AG20443 (cell line): Measurements from ENCODE around the gene ARL3.
"Not testable (repeated sequence)": the region's sequence is repeated elsewhere in the genome, so short reads cannot be mapped to it uniquely, and the experiment has no call there.

Source experiments
- DNase-seq: peaks from one replicate; pipeline ENCODE4 v3.0.0; 2012; ENCODE audit warnings: low spot score, mixed read lengths

ARL3 gene

DNA sequence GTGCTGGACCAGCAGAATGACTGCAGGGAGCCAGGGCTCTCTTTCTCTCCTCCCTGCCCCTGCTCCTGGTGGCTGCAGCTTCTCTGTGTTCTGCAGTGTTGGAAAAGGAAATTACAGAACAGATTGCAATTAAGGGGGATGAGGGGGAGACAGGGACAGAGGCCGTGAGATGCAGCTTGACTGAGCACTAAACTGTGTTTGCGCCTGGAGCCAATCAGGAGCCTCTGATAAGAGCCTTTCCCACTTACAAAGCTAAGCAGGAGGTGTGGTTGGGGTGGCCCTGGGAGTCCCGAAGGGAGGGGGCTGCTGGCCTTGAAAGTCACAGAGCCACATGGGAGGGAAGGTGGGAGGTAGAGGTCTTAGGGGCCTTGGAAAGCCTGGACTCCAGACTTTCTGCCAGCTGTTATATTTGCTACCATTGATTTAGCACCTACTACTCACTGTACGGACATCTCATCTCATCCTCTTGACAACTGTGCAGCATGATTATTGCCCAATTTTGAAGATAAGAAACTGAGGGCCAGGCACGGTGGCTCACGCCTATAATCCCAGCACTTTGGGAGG, 43.2 kb downstream of the ARL3 start:
- DNase-seq, result no peak

DNA sequence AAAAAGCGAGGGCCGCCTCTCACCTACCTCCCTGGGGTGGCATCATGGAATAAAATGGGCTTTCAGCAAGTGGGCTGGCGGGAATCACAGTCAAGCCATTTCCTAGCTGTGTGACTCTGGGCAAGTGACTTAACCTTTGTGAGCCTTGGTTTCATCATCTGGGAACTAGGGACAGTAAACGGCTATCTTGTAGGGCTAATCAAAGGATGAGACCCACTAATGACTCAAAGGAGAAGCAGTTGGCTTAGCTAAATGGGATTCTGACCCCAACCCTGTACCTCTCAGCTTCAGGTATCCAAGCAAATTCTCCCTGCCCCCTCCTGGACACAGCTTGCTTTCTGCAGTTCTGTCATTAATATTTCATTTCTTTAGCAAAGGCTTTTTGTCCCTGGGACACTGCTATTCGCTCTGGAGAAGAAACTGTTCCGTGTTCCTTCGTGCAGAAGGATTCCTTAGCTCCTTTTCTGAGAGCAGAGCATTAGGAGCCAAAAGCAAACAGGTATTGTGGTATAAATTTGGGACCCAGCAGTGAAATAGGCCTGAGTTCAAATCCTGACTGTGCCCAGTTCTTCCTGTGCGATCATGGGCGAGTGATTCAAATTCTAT, 44.0 kb downstream of the ARL3 start:
- DNase-seq, result no peak

DNA sequence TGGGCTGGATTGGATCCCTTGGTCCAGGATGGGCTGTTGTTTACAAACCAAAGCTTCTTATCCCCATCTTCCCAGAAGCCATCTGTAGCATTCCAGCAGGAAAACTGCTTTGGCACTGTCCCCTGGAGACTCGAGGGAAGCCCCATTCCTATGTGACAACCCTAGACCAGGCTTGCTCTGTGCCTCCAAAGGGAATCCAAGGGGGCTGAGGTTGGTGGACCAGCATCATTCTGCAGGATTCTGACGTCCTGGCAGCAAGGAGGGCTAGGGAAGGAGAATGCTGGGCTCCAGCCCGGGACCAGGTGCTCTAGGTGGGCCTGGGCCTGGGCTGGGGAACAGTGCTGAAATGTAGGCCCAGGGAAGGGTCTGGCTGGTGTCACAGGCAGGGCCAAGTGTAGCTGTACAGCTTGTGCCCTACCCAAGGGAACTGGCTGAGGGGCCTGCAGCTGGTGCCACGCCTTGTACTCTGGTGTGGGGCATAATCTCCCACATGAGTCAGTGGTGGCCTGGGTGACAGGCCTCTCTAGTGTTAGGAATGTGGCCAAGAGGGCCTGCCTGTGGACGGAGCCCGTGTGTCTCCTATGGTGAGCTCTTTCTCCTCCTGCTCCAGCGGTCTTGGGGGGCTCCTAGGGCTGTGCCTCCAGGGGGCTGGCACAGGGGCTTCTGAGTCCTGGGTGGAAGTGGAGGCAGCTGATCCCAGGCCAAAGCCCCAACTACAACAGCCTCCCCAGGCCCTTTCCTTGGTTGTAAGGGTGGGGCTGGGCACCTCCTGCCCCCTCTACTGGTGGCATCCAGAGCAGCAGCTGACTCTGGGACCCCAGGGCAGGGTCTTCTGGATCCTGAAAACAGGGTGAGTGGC, 44.8 kb downstream of the ARL3 start:
- peak; percentile 82 for DNase-seq

DNA sequence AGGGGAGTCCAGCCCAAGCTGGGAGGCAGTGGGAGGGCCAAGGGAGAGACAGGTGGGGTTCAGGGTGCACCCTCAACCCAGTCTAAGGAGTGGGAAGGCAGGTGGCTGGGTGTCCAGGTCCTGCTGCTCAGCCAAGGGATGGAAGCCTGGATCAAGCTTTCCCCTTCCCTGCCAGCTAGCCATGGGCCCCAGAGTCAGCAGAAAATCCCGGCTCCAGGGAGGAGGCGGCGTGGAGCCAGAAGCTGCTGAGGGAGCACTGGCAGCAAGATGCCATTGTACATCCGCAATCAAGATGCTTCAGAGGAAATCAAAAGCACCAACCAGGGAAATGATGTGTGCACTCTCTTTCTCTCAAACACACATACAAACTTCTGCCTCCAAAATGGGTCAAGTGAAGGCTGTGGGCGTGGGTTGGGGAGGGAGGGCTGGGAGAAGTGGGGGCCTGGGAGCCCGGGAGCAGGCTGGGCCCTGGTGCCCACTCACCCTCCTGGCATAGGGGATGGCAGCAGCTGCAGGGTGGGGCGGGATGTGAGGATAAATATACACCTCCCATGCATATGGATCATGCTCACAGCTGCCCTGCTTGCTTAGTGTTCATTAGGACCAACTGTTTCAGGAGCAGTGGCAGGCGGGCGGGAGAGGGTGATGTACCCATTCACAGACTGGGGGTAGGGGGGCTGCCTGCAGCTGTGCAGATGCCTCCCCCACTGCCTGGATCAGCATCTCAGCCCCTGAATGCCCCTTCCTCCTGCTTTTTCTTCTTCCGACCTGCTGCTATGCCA, 45.7 kb downstream of the ARL3 start:
- DNase-seq, result no peak

DNA sequence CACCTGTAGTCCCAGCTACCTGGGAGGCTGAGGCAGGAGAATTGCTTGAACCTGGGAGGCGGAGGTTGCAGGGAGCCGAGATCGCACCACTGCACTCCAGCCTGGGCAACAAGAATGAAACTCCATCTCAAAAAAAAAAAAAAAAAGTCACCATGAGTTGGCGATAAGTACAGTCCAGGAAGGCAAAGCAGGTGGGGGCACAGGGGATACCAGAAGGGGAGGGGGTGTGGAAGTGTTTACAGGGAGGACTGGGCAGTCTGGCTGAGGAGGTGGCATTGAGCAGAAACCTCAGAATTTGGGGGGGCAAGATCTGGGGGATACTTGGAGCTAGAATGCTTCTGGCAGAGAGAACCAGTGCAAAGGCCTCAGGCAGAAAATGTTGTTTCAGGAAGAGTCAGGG, 46.8 kb downstream of the ARL3 start:
- DNase-seq, result not testable (repeated sequence)

DNA sequence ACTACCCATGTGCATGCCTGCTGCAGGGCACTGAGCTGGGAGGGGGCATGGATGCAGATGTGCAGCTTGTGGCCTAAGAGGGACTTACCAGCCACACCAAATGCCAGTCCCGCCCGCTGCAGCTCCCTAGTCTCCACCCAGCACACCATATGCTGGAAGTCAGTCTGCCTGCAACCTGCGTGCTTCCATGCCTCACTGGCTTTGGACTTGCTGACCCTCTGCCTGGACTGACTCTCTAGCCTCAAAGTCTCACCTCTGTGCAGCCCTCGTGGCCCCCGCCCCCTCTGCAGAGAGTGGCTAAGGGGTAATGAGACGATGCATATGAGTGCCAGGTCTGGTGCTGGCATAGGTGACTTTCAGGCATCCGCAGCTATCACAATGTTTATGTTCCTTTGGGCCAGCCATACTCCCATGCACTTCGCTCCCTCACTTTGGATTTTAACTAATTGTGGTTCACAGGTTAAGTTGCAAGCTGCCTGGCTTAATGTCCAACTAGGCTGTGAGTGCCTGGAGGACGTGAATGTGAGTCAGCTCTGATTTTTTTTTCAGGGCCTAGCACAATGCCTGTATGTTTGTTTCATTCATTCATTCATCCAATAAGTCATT, 48.2 kb downstream of the ARL3 start:
- no peak for DNase-seq

DNA sequence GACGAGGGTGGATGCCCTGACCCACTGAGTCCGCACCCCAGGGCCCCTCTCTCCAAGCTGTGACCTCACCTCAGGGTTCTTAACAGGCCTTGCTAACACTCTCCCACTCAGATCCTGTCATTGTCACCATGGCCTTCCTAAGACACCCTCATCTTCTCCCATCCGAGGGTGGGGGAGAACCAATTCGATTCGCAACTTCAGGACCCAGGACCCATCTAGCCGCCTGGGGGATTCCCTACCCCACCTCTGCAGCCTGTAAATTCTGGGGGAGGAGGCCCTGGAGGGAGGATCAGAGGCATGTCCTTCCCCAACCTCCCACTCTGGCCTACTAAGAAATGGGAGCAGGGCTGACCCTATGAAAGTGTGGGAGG, 52.6 kb downstream of the ARL3 start:
- no peak for DNase-seq

DNA sequence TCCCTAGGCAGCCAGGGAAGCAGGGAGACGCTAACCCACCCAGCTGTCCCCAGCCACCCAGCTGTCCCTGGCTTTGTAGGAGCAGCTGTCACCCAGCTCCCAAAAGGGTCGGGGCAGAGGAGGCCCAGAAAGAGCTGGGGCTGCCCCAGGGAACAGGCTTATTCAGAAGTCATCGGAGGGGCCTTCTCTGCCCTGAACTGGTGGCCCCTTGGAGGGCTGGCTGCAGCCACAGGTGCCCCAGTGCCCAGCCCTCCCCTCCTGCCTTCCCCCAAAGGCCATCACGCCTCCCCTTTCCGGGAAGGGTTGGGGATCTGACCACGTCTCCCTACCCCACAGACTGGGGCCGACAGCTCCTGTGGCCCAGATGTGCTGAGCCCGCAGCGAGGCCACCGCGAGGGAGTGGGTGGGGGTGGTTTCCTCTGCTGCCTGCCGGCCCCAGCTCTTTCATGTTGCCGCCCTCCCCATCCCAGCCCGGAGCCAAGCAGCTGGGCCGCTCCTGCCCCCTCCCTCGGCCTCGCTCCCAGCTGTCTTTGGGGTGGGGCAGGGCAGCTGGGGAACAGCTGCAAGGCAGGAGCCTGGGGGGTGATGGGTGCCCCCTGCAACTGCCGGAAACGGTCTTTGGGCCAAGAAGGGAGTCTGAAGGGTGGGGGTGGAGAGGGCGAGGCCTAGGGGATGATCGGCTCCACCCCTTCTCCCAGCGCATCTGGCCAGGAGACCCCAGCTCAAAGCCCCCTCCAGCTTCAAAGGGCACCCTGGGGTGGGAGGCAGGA, 53.1 kb downstream of the ARL3 start:
- peak; percentile 81 for DNase-seq

DNA sequence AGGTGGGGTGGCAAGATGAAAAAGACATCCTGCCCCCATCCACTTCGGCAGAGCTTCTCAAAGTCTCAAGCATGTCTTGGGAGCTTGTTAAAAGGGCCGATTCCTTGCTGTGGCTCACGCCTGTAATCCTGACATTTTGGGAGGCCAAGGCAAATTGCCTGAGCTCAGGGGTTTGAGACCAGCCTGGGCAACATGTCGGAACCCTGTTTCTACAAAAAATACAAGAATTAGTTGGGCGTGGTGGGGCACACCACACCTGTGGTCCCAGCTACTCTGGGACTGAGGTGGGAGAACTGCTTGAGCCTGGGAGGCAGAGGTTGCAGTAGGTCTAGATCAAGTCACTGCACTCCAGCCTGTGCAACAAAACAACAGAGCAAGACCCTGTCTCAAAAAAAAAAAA, 55.4 kb downstream of the ARL3 start:
- DNase-seq, result no peak

DNA sequence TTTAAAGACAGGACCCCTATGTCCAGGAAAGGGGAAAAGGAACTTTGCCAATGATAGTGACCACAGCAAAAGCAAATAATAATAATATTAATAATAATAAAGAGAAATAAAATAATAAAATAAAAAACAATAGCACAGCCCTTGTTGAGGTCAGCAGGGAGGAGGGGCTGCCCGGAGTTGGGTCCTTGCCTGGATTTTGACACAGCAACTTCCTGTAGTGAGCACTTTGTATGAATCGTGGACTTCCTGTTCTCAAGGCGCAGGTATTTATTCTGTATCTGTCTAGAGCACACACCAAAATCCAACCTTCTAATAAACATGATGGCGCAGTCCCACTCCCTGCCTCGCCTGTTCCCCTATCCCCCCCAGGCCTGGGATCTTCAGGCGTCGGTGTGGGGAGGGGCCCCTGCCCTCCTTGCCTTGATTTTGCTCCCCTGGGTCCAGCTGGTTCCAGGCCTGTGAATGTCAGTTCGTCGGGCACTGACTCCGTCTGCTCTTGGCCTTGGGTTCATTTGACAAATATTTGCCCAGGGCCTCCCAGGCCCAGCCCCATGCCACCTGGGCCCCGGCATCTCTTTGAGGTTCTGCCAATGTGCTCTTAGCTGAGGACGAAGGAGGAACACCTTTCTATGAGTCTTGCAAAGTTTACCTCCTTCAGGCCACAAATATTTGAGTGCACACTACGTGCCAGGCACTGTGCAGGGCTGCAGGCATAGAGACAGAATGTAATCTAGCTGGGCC, 56.0 kb downstream of the ARL3 start:
- no peak for DNase-seq

DNA sequence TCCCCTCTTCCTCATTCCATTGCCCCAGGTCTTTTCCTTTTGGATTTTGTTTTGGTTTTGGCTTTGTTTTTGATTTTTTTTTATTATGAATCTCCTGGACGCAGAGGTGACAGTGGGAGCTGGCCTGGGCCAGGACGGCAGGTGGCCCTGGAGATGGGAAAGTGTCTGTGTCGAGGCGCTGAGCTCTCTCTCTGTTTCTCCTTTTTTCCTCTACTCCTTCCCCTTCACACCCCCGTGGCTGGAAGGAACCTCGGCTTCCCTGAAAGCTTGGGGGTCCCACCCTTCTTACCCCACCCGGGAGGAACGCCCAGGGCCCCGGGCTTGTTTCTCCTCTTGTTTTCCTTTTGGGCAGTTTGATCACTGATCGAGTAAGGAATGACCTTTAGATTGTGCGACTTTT, 56.7 kb downstream of the ARL3 start:
- no peak for DNase-seq

DNA sequence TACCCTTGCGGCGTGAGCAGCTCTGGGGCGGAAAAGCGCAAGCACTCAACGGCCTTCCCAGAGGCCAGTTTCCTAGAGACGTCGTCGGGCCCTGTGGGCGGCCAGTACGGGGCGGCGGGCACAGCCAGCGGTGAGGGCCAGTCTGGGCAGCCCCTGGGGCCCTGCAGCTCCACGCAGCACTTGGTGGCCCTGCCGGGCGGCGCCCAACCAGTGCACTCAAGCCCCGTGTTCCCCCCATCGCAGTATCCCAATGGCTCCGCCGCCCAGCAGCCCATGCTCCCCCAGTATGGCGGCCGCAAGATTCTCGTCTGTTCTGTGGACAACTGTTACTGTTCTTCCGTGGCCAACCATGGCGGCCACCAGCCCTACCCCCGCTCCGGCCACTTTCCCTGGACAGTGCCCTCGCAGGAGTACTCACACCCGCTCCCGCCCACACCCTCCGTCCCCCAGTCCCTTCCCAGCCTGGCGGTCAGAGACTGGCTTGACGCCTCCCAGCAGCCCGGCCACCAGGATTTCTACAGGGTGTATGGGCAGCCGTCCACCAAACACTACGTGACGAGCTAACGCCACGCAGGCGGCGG, 57.3 kb downstream of the ARL3 start:
- DNase-seq, result no peak

DNA sequence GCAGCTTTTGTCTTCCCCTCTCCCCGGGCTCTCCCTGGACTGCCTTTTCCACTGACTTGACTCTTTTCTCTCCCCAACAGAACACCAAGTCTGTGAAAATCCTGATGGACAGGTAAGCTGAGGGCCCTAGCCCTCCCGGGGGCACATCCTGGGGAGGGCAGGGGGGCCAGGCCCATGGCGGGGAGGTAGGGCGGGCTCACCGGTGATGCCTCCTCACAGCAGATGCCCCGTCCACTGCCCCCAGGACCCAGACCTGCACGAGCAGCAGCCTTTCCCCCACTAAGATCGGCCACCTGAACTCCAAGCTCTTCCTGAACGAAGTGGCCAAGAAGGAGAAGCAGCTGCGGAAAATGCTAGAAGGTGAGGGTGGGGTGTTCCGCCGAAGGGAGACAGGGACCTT, 58.2 kb downstream of the ARL3 start:
- no peak for DNase-seq

DNA sequence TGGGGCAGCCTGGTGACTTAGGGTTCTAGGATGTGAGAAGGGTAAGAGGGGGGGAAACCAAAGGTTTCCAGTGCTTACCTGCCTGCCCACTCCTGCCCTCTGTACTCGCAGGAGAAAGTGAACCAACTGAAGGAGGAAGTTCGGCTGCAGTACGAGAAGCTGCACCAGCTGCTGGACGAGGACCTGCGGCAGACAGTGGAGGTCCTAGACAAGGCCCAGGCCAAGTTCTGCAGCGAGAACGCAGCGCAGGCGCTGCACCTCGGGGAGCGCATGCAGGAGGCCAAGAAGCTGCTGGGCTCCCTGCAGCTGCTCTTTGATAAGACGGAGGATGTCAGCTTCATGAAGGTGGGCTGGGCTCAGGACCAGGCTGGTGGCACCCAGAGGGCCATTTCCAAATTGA, 59.2 kb downstream of the ARL3 start:
- no peak for DNase-seq

DNA sequence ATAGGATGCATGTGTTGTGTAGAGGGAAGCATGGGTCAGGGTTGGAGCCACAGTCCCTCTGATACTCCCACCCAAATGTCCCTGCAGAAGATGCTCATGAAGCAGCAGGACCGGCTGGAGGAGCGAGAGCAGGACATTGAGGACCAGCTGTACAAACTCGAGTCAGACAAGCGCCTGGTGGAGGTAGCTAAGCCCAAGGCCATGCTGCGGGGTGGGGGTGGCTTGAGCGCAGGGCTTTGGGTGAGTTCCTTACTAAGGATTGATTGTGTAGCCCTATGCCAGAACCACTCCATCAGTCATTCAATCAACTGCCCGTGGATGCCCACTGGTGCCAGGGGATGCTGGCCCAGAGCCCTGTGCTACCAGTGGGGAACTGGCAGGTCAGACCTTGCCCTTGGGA, 59.6 kb downstream of the ARL3 start:
- DNase-seq, result no peak

DNA sequence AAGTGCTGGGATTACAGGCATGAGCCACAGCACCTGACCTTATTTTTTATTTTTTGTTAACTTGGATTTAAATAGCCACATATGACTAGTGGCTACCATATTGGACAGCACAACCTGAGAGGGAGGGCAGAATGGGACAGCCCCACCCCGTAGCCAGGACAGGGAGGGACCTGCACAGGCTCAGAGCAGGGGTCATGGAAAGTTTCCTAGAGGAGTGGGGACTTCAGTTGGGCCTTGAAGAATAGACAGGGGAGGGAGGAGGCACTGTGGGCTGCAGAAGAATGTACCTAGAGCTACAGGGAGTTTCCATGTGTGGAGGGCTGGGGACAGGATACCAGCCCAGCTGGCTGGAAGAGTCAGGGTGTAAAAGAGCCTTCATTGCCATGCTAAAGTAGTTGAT, 61.1 kb downstream of the ARL3 start:
- DNase-seq, result no peak

DNA sequence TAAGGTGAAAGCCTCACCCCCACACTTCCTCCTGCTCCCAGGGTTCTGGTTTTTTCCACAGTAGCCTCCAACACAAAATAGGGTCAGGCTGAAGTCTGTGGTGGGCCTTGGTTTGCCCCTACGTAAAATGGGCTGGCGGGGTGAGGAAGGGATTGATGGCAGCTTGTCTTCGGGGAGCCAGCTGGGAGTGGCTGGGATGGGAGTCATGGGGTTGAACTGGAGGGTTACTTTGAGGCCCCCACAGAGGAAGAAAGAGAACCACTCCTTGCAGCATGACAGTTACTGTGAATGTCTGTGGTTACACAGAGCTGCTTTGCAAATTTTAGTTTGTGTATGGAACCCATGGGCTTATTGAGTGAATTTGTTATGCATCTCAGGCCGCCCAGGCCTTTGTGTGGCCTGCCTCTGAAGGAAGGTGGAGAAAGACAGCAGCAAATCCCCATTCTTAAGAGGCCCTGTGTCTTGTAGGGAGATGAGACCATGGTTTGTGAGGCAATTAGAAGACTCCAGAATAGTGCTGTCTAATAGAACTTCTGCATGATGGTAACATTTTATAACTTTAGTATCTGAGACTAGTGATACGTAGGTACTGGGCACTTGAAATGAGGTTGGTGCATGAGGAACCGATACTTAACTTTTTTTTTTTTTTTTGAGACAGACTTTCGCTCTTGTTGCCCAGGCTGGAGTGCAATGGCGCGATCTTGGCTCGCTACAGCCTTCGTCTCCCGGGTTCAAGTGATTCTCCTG, 61.9 kb downstream of the ARL3 start:
- no peak for DNase-seq

DNA sequence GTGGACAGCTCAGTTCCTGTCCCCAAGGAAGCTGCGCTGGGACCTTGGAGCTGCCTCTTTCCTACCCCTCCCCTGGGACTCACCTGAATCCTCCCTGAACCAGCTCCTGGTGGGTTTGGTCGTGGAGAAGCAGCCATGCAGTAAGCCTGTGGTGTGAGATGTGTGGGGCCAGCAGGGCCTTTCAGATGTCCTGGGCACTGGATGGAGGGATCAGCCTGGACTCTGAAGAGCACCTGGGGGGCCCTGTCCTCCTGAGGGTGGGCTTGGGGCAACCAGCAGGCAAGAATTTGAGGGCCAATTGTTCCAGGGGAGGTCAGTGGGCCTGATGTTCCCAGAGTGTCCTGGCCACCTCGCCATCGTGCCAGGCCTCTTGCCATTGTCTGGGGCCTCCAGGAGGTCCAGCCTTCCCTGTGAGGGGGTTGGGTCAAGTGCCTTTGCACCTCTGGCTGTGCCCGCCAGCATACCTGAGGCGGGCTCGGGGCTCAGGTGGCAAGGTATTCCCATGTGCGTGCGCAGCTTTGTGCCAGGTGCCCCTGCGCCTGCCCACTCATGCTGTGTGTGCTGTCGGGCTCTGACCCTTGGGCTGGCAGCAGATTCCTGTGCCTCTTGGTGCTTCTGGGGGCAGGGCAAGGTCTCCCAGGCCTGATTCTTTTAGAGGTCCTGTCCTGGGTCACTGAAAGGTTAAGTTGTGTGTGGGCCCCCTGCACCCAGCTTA, 62.6 kb downstream of the ARL3 start:
- no peak for DNase-seq
